WTC11 (cell line): ENCODE data around the gene NCKIPSD. TPM values are rescaled to one million over a fixed set of nuclear protein-coding genes. Genes with fewer than 3 reads are reported as not detected.

Source experiments
- ATAC-seq: fragments of 200-7000 bp; cut with Tn5 transposase; 2 replicates; pipeline ENCODE4 v1.10.0; 2021; ENCODE audit warnings: mild to moderate bottlenecking, moderate library complexity
- CTCF ChIA-PET: fragments of 300-600 bp; sonication (Branson Sonifier 250); formaldehyde crosslinking; loops from one replicate; lab custom pipeline; 2021; ENCODE audit warnings: antibody characterized with exemption; lab: Charles Lee
- POLR2A ChIA-PET: fragments of 350-600 bp; sonication (Branson Sonifier 250); formaldehyde crosslinking; loops from one replicate; lab custom pipeline; 2021; ENCODE audit warnings: antibody characterized with exemption; lab: Charles Lee
- DNase-seq: peaks from one replicate; pipeline ENCODE4 v3.0.0; 2021; ENCODE audit warnings: low spot score
- H3K27ac Mint-ChIP-seq: 2 replicates; pipeline ENCODE4 v1.8.0; 2021; ENCODE audit warnings: mixed read lengths
- H3K27me3 Mint-ChIP-seq: 2 replicates; pipeline ENCODE4 v1.8.0; 2021; ENCODE audit warnings: low read depth, mild to moderate bottlenecking, moderate library complexity, mixed read lengths
- H3K36me3 Mint-ChIP-seq: 2 replicates; pipeline ENCODE4 v1.8.0; 2021; ENCODE audit warnings: mixed read lengths
- H3K4me1 Mint-ChIP-seq: 2 replicates; pipeline ENCODE4 v1.8.0; 2022; ENCODE audit warnings: mixed read lengths
- H3K4me3 Mint-ChIP-seq: 2 replicates; pipeline ENCODE4 v1.8.0; 2021; ENCODE audit warnings: mild to moderate bottlenecking, moderate library complexity, mixed read lengths
- H3K9me3 Mint-ChIP-seq: 2 replicates; pipeline ENCODE4 v1.8.0; 2021; ENCODE audit warnings: mixed read lengths
- ATF1 ChIP-seq: sonication (generic); formaldehyde crosslinking; IDR thresholded peaks from 2 replicates; pipeline ENCODE4 v1.8.1; 2023; ENCODE audit warnings: mild to moderate bottlenecking, moderate library complexity, missing genetic modification reagents
- CREB1 ChIP-seq: sonication (generic); formaldehyde crosslinking; IDR thresholded peaks from 2 replicates; pipeline ENCODE4 v1.8.0; 2023; ENCODE audit warnings: mild to moderate bottlenecking, missing genetic modification reagents
- CREM ChIP-seq: sonication (generic); formaldehyde crosslinking; IDR thresholded peaks from 2 replicates; pipeline ENCODE4 v1.8.1; 2022; ENCODE audit warnings: mild to moderate bottlenecking, missing genetic modification reagents, moderate library complexity
- EMX1 ChIP-seq: fragments of 250-450 bp; sonication (Bioruptor Pico); IDR thresholded peaks from 2 replicates; pipeline ENCODE4 v1.8.0; 2021; ENCODE audit warnings: mild to moderate bottlenecking
- ESRRA ChIP-seq: sonication (generic); formaldehyde crosslinking; IDR thresholded peaks from 2 replicates; pipeline ENCODE4 v1.8.1; 2022; ENCODE audit warnings: mild to moderate bottlenecking, missing genetic modification reagents, borderline replicate concordance
- FOXJ3 ChIP-seq: sonication (generic); formaldehyde crosslinking; IDR thresholded peaks from 2 replicates; pipeline ENCODE4 v1.9.0; 2021; ENCODE audit warnings: missing genetic modification reagents, mild to moderate bottlenecking, borderline replicate concordance
- FOXP1 ChIP-seq: sonication (generic); formaldehyde crosslinking; IDR thresholded peaks from 2 replicates; pipeline ENCODE4 v1.8.0; 2022; ENCODE audit warnings: missing genetic modification reagents, mild to moderate bottlenecking, moderate library complexity, borderline replicate concordance
- GRHL2 ChIP-seq: fragments of 250-450 bp; sonication (Bioruptor Pico); IDR thresholded peaks from 2 replicates; pipeline ENCODE4 v1.8.0; 2022; ENCODE audit warnings: mild to moderate bottlenecking, moderate library complexity; ENCODE audit not compliant: insufficient replicate concordance, severe bottlenecking
- JAZF1 ChIP-seq: fragments of 250-450 bp; sonication (Bioruptor Pico); IDR thresholded peaks from 2 replicates; pipeline ENCODE4 v1.9.0; 2021; ENCODE audit warnings: moderate library complexity, mild to moderate bottlenecking, inconsistent platforms
- MXD4 ChIP-seq: fragments of 250-450 bp; sonication (Bioruptor Pico); IDR thresholded peaks from 2 replicates; pipeline ENCODE4 v1.8.0; 2021; ENCODE audit warnings: mild to moderate bottlenecking, moderate library complexity, borderline replicate concordance
- MYBL2 ChIP-seq: sonication (generic); formaldehyde crosslinking; IDR thresholded peaks from 2 replicates; pipeline ENCODE4 v1.8.1; 2023; ENCODE audit warnings: mild to moderate bottlenecking, moderate library complexity, missing genetic modification reagents
- NFYB ChIP-seq: sonication (generic); formaldehyde crosslinking; conservative IDR thresholded peaks from 2 replicates; pipeline ENCODE4 v1.8.0; 2022; ENCODE audit warnings: low read depth, missing genetic modification reagents
- NR2C2 ChIP-seq: sonication (generic); formaldehyde crosslinking; IDR thresholded peaks from 2 replicates; pipeline ENCODE4 v1.8.0; 2022; ENCODE audit warnings: mild to moderate bottlenecking, missing genetic modification reagents
- TEAD1 ChIP-seq: sonication (generic); formaldehyde crosslinking; IDR thresholded peaks from 2 replicates; pipeline ENCODE4 v1.8.0; 2022; ENCODE audit warnings: mild to moderate bottlenecking, missing genetic modification reagents
- ZNF263 ChIP-seq: sonication (generic); formaldehyde crosslinking; IDR thresholded peaks from 2 replicates; pipeline ENCODE4 v1.8.1; 2022; ENCODE audit warnings: low read depth, mild to moderate bottlenecking, moderate library complexity, missing genetic modification reagents
- ZNF416 ChIP-seq: fragments of 250-450 bp; sonication (Bioruptor Pico); IDR thresholded peaks from 2 replicates; pipeline ENCODE4 v1.9.0; 2021; ENCODE audit warnings: mild to moderate bottlenecking, inconsistent platforms
- total RNA-seq: library from RNA; stranded (reverse); gene quantifications from 3 replicates; pipeline ENCODE4 v1.2.3, GENCODE V29; 2021
- TF ChIP-seq, protein P1 (sequence below): sonication (generic); formaldehyde crosslinking; IDR thresholded peaks from 2 replicates; pipeline ENCODE4 v1.8.1; 2022; ENCODE audit warnings: mild to moderate bottlenecking, missing genetic modification reagents, moderate library complexity, borderline replicate concordance
- TF ChIP-seq, protein P2 (sequence below): fragments of 250-450 bp; sonication (Bioruptor Pico); IDR thresholded peaks from 2 replicates; pipeline ENCODE4 v1.8.0; 2021; ENCODE audit warnings: mild to moderate bottlenecking
- TF ChIP-seq, protein P3 (sequence below): fragments of 250-450 bp; sonication (Bioruptor Pico); IDR thresholded peaks from 2 replicates; pipeline ENCODE4 v1.9.0; 2021; ENCODE audit warnings: mild to moderate bottlenecking
- TF ChIP-seq, protein P4 (sequence below): fragments of 250-450 bp; sonication (Bioruptor Pico); IDR thresholded peaks from 2 replicates; pipeline ENCODE4 v1.9.0; 2021; ENCODE audit warnings: mild to moderate bottlenecking, borderline replicate concordance
- TF ChIP-seq, protein P5 (sequence below): sonication (generic); formaldehyde crosslinking; IDR thresholded peaks from 2 replicates; pipeline ENCODE4 v1.8.1; 2023; ENCODE audit warnings: mild to moderate bottlenecking, moderate library complexity, missing genetic modification reagents
- TF ChIP-seq, protein P6 (sequence below): sonication (generic); formaldehyde crosslinking; IDR thresholded peaks from 2 replicates; pipeline ENCODE4 v1.8.1; 2023; ENCODE audit warnings: mild to moderate bottlenecking, missing genetic modification reagents, moderate library complexity

The NCKIPSD gene
- total RNA-seq, 1 experiment from 2014 or later = 40.1 TPM

DNA sequence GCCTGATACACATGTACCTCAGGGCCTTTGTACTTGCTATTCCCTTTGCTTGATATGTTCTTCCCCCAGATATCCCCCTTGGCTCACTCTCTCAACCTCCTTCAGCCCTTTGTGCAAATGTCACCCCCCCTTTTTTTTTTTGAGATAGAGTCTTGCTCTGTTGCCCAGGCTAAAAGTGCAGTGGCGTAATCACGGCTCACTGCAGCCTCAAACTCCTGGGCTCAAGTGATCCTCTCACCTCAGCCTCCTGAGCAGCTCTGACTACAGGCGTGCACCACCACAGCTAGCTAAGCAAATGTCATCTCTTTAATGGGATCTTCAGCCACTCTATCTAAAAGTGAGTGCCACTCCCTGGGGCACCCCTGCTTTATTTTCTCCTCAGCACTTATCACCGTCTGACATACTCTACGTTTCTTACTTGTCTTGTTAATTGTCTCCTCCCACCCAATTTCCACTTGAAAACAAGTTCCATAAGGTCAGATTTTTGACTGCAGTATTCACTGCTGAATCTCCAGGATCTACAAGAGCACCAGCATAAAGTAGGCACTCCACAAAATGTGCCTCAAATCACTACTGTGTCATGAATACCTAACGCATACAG lies 16.7 kb upstream of the NCKIPSD start (continued):
- no peak for TF ChIP-seq FOXP1 (CRISPR knock-in tag)
- TF ChIP-seq, protein P1, sequence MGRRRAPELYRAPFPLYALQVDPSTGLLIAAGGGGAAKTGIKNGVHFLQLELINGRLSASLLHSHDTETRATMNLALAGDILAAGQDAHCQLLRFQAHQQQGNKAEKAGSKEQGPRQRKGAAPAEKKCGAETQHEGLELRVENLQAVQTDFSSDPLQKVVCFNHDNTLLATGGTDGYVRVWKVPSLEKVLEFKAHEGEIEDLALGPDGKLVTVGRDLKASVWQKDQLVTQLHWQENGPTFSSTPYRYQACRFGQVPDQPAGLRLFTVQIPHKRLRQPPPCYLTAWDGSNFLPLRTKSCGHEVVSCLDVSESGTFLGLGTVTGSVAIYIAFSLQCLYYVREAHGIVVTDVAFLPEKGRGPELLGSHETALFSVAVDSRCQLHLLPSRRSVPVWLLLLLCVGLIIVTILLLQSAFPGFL = no peak
- TF ChIP-seq, protein P2, sequence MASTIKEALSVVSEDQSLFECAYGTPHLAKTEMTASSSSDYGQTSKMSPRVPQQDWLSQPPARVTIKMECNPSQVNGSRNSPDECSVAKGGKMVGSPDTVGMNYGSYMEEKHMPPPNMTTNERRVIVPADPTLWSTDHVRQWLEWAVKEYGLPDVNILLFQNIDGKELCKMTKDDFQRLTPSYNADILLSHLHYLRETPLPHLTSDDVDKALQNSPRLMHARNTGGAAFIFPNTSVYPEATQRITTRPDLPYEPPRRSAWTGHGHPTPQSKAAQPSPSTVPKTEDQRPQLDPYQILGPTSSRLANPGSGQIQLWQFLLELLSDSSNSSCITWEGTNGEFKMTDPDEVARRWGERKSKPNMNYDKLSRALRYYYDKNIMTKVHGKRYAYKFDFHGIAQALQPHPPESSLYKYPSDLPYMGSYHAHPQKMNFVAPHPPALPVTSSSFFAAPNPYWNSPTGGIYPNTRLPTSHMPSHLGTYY = no peak
- TF ChIP-seq, protein P3, sequence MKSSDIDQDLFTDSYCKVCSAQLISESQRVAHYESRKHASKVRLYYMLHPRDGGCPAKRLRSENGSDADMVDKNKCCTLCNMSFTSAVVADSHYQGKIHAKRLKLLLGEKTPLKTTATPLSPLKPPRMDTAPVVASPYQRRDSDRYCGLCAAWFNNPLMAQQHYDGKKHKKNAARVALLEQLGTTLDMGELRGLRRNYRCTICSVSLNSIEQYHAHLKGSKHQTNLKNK = no peak

DNA sequence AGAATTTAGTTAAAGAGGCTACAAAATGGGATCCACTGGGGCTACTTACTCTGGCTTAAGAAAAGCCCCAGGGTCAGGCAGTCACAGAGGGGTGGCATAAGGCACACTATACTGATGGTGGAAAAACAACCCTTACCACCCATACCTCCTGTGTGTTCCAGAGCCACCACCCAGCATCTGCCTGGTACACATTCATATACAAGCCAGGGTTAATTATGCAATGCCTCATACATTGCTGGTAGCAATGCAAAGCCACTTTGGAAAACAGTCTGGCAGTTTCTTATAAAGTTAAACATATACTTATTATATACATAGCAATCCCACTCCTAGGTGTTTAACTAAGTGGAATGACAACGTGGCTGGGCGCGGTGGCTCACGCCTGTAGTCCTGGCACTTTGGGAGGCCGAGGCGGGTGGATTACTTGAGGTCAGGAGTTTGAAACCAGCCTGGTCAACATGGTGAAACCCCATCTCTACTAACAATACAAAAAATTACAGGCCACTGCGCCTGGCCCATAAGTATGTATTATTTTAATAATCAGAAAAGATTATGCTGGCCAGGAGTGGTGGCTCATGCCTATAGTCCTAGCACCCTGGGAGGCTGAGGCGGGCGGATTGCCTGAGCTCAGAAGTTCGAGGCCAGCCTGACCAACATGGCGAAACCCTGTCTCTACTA lies 15.2 kb upstream of the NCKIPSD start:
- Mint-ChIP-seq H3K4me3 (no peak overlapping the region), H3K36me3 (peaks cover 35% of the 10 kb centered on the region), H3K27ac (peak overlapping the region; percentile 77; the same call in 1 of the 2 replicates), H3K4me1 (peaks cover 44% of the 10 kb centered on the region), H3K27me3 (no peaks in the 10 kb centered on the region), H3K9me3 (peaks cover 6% of the 10 kb centered on the region; the same call in 1 of the 2 replicates)
- no peak for ATAC-seq
- ChIA-PET CTCF (interaction anchor here (0.7 kb wide), 1 partner anchor 39 kb away, joined by 3 read pairs; no protein-coding TSS in a partner anchor), POLR2A (interaction anchor here (1.8 kb wide), 1 partner anchor 16 kb away, joined by 4 read pairs; the partner anchor contains the start of gene IP6K2)
- TF ChIP-seq CREB1 (no peak), FOXJ3 (no peak), CREM (CRISPR knock-in tag) (no peak), ESRRA (CRISPR knock-in tag) (no peak), NFYB (CRISPR knock-in tag) (no peak), MXD4 (no peak), ATF1 (CRISPR knock-in tag) (no peak), MYBL2 (CRISPR knock-in tag) (no peak), TEAD1 (CRISPR knock-in tag) (no peak)
- TF ChIP-seq, protein P4, sequence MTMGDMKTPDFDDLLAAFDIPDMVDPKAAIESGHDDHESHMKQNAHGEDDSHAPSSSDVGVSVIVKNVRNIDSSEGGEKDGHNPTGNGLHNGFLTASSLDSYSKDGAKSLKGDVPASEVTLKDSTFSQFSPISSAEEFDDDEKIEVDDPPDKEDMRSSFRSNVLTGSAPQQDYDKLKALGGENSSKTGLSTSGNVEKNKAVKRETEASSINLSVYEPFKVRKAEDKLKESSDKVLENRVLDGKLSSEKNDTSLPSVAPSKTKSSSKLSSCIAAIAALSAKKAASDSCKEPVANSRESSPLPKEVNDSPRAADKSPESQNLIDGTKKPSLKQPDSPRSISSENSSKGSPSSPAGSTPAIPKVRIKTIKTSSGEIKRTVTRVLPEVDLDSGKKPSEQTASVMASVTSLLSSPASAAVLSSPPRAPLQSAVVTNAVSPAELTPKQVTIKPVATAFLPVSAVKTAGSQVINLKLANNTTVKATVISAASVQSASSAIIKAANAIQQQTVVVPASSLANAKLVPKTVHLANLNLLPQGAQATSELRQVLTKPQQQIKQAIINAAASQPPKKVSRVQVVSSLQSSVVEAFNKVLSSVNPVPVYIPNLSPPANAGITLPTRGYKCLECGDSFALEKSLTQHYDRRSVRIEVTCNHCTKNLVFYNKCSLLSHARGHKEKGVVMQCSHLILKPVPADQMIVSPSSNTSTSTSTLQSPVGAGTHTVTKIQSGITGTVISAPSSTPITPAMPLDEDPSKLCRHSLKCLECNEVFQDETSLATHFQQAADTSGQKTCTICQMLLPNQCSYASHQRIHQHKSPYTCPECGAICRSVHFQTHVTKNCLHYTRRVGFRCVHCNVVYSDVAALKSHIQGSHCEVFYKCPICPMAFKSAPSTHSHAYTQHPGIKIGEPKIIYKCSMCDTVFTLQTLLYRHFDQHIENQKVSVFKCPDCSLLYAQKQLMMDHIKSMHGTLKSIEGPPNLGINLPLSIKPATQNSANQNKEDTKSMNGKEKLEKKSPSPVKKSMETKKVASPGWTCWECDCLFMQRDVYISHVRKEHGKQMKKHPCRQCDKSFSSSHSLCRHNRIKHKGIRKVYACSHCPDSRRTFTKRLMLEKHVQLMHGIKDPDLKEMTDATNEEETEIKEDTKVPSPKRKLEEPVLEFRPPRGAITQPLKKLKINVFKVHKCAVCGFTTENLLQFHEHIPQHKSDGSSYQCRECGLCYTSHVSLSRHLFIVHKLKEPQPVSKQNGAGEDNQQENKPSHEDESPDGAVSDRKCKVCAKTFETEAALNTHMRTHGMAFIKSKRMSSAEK = no peak
- no peak for DNase-seq

DNA sequence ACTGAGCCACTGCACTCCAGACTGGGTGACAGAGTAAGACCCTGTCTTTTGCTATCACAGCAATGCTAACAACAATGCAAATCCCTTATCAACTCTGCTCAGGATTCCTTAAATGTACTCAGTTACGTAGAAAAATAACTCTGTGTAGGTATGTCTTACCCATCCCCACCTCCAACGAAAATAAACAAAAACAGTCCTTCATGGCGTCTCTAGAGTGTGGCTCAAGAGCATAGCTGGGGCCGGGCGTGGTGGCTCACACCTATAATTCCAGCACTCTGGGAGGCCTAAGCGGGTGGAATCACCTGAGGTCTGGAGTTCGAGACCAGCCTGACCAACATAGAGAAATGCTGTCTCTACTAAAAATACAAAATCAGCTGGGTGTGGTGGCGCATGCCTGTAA lies 13.2 kb upstream of the NCKIPSD start:
- Mint-ChIP-seq H3K4me3 (no peak overlapping the region), H3K36me3 (peaks cover 39% of the 10 kb centered on the region), H3K4me1 (peaks cover 49% of the 10 kb centered on the region), H3K9me3 (peaks cover 6% of the 10 kb centered on the region; the same call in 1 of the 2 replicates), H3K27ac (0 out of 2 replicates have a peak overlapping the region, but pooled peaks have one; percentile 41), H3K27me3 (no peaks in the 10 kb centered on the region)
- CTCF ChIA-PET = interaction anchor here (1.0 to 1.7 kb wide), 3 partner anchors 13 to 263 kb away, joined by 3 to 4 read pairs (median 4); partner anchors contain the start of gene NCKIPSD
- ATAC-seq (no peak), DNase-seq (no peak)
- POLR2A ChIA-PET = interaction anchor here (3.4 kb wide), 1 partner anchor 18 kb away, joined by 10 read pairs; the partner anchor contains the start of gene IP6K2
- TF ChIP-seq ATF1 (CRISPR knock-in tag) = no peak
- TF ChIP-seq, protein P3 = no peak
- no peak for TF ChIP-seq ZNF416
- TF ChIP-seq NR2C2 (CRISPR knock-in tag) = no peak
- TF ChIP-seq, protein P5, sequence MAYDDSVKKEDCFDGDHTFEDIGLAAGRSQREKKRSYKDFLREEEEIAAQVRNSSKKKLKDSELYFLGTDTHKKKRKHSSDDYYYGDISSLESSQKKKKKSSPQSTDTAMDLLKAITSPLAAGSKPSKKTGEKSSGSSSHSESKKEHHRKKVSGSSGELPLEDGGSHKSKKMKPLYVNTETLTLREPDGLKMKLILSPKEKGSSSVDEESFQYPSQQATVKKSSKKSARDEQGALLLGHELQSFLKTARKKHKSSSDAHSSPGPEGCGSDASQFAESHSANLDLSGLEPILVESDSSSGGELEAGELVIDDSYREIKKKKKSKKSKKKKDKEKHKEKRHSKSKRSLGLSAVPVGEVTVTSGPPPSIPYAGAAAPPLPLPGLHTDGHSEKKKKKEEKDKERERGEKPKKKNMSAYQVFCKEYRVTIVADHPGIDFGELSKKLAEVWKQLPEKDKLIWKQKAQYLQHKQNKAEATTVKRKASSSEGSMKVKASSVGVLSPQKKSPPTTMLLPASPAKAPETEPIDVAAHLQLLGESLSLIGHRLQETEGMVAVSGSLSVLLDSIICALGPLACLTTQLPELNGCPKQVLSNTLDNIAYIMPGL = no peak
- TF ChIP-seq ZNF263 = no peak
- no peak for TF ChIP-seq JAZF1
- no peak for TF ChIP-seq GRHL2 (CRISPR knock-in tag)
- TF ChIP-seq TEAD1 (CRISPR knock-in tag) = no peak
- TF ChIP-seq, protein P6, sequence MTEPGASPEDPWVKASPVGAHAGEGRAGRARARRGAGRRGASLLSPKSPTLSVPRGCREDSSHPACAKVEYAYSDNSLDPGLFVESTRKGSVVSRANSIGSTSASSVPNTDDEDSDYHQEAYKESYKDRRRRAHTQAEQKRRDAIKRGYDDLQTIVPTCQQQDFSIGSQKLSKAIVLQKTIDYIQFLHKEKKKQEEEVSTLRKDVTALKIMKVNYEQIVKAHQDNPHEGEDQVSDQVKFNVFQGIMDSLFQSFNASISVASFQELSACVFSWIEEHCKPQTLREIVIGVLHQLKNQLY = no peak
- no peak for TF ChIP-seq EMX1 (CRISPR knock-in tag)
